ENCODE results near the gene LRP1. TPM values are rescaled to one million over a fixed set of nuclear protein-coding genes. Genes with fewer than 3 reads are reported as not detected.

LRP1 gene
- total and polyA plus RNA-seq, 2 of the 13 experiments (the other 11 are each of a cell fraction or from before 2014, with no cell fraction given): 14.7 to 30.8 TPM

- TF ChIP-seq CEBPZ (IDR thresholded peaks at IDR 0.05; ENCODE audit: low read length): no peak
- TF ChIP-seq HNRNPLL (IDR thresholded peaks at IDR 0.05; ENCODE audit: low read depth, low read length, poor library complexity, severe bottlenecking): peak; percentile 61
- TF ChIP-seq MXD1 (CRISPR knock-in tag; IDR thresholded peaks at IDR 0.05): peak; percentile 30; the same call in 1 of the 2 replicates
- TF ChIP-seq GPN1 (CRISPR knock-in tag; IDR thresholded peaks at IDR 0.05; ENCODE audit: borderline replicate concordance): no peak
- TF ChIP-seq DNMT3B (CRISPR knock-in tag; conservative IDR thresholded peaks at IDR 0.05): no peak
- TF ChIP-seq ZNF674 (CRISPR knock-in tag; IDR thresholded peaks at IDR 0.05; ENCODE audit: low read depth): 0 out of 2 replicates have a peak, but pooled peaks have one; percentile 33
- TF ChIP-seq ZNF740 (CRISPR knock-in tag; IDR thresholded peaks at IDR 0.05): 0 out of 2 replicates have a peak, but pooled peaks have one; percentile 58
- TF ChIP-seq ZNF543 (CRISPR knock-in tag; IDR thresholded peaks at IDR 0.05): no peak
- TF ChIP-seq ZNF431 (CRISPR knock-in tag; IDR thresholded peaks at IDR 0.05; ENCODE audit: borderline replicate concordance, low read depth): 0 out of 2 replicates have a peak, but pooled peaks have one; percentile 87
- peak; percentile 65 for TF ChIP-seq ETV5 (CRISPR knock-in tag; IDR thresholded peaks at IDR 0.05; ENCODE audit: borderline replicate concordance)
- no peak for TF ChIP-seq RFX5 (IDR thresholded peaks at IDR 0.05; ENCODE audit: low read depth, low read length)
- 0 out of 2 replicates have a peak, but pooled peaks have one; percentile 74 for TF ChIP-seq ZNF296 (CRISPR knock-in tag; conservative IDR thresholded peaks at IDR 0.05)
- no peak; the same call in 1 of the 2 replicates for TF ChIP-seq HIC2 (CRISPR knock-in tag; IDR thresholded peaks at IDR 0.05; ENCODE audit: low read depth)
- no peak for TF ChIP-seq ZNF33B (CRISPR knock-in tag; IDR thresholded peaks at IDR 0.05)
- TF ChIP-seq E2F5 (CRISPR knock-in tag; conservative IDR thresholded peaks at IDR 0.05): no peak
- peak; percentile 25 for TF ChIP-seq TEAD3 (CRISPR knock-in tag; optimal IDR thresholded peaks at IDR 0.05; ENCODE audit: borderline replicate concordance)
- TF ChIP-seq, protein P1, sequence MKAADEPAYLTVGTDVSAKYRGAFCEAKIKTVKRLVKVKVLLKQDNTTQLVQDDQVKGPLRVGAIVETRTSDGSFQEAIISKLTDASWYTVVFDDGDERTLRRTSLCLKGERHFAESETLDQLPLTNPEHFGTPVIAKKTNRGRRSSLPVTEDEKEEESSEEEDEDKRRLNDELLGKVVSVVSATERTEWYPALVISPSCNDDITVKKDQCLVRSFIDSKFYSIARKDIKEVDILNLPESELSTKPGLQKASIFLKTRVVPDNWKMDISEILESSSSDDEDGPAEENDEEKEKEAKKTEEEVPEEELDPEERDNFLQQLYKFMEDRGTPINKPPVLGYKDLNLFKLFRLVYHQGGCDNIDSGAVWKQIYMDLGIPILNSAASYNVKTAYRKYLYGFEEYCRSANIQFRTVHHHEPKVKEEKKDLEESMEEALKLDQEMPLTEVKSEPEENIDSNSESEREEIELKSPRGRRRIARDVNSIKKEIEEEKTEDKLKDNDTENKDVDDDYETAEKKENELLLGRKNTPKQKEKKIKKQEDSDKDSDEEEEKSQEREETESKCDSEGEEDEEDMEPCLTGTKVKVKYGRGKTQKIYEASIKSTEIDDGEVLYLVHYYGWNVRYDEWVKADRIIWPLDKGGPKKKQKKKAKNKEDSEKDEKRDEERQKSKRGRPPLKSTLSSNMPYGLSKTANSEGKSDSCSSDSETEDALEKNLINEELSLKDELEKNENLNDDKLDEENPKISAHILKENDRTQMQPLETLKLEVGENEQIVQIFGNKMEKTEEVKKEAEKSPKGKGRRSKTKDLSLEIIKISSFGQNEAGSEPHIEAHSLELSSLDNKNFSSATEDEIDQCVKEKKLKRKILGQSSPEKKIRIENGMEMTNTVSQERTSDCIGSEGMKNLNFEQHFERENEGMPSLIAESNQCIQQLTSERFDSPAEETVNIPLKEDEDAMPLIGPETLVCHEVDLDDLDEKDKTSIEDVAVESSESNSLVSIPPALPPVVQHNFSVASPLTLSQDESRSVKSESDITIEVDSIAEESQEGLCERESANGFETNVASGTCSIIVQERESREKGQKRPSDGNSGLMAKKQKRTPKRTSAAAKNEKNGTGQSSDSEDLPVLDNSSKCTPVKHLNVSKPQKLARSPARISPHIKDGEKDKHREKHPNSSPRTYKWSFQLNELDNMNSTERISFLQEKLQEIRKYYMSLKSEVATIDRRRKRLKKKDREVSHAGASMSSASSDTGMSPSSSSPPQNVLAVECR (CRISPR knock-in tag; IDR thresholded peaks at IDR 0.05; ENCODE audit: borderline replicate concordance): peak; percentile 70; the same call in 1 of the 2 replicates
These were observed 101.5 kb downstream of the LRP1 start, which contains the start of gene SHMT2 (continued) for GRCh38 chr12:57229634-57230380.

Data from HepG2 (cell line).